Caco-2 (cell line): ENCODE measurements around the gene SMIM45.

ENCODE experiments used
- BruUV-seq: library from RNA; stranded (reverse); fragments of 400-500 nt; replicated peaks from 2 replicates; lab custom pipeline; 2021; lab: Mats Ljungman, UMichigan
- CTCF ChIA-PET: fragments of 300-600 bp; sonication (Branson Sonifier 250); formaldehyde crosslinking; loops from one replicate; lab custom pipeline; 2022; ENCODE audit warnings: antibody characterized with exemption; lab: Charles Lee
- POLR2A ChIA-PET: fragments of 300-600 bp; sonication (Branson Sonifier 250); formaldehyde crosslinking; loops from one replicate; lab custom pipeline; 2022; ENCODE audit warnings: antibody characterized with exemption; lab: Charles Lee
- DNase-seq, 2 experiments: peaks; one replicate each; pipeline versions ENCODE4 v3.0.0 to v3.0.0-alpha.2; 2020 to 2022
- H3K27me3 ChIP-seq: replicated peaks from 2 replicates; pipeline ENCODE4 v1.6.0; 2011; ENCODE audit warnings: low read length; ENCODE audit not compliant: control insufficient read depth, insufficient read depth
- H3K36me3 ChIP-seq: 2 replicates; pipeline ENCODE4 v1.5.1; 2011; ENCODE audit warnings: low read length; ENCODE audit not compliant: control insufficient read depth, insufficient read depth
- H3K4me1 ChIP-seq: fragments of 250-450 bp; sonication (Bioruptor Pico); 2 replicates; pipeline ENCODE4 v1.5.1; 2020; ENCODE audit warnings: mild to moderate bottlenecking
- H3K4me3 ChIP-seq: 2 replicates; pipeline ENCODE4 v1.5.1; 2011; ENCODE audit warnings: low read depth, mild to moderate bottlenecking, control low read depth, low read length
- H3K9me3 ChIP-seq: fragments of 250-450 bp; sonication (Bioruptor Pico); 2 replicates; pipeline ENCODE4 v1.5.1; 2020; ENCODE audit warnings: mild to moderate bottlenecking, moderate library complexity
- H3K27ac Mint-ChIP-seq: one replicate; pipeline ENCODE4 v1.8.0; 2022; ENCODE audit warnings: mixed read lengths; ENCODE audit not compliant: unreplicated experiment
- H3K27me3 Mint-ChIP-seq: one replicate; pipeline ENCODE4 v1.8.0; 2022; ENCODE audit warnings: mixed read lengths; ENCODE audit not compliant: insufficient read depth, unreplicated experiment
- H3K36me3 Mint-ChIP-seq: one replicate; pipeline ENCODE4 v1.8.0; 2022; ENCODE audit warnings: mild to moderate bottlenecking, mixed read lengths; ENCODE audit not compliant: insufficient read depth, unreplicated experiment
- H3K4me1 Mint-ChIP-seq: one replicate; pipeline ENCODE4 v1.8.0; 2022; ENCODE audit warnings: low read depth, mixed read lengths; ENCODE audit not compliant: unreplicated experiment
- H3K4me3 Mint-ChIP-seq: one replicate; pipeline ENCODE4 v1.8.0; 2022; ENCODE audit warnings: mild to moderate bottlenecking, moderate library complexity, mixed read lengths; ENCODE audit not compliant: unreplicated experiment
- H3K9me3 Mint-ChIP-seq: one replicate; pipeline ENCODE4 v1.8.0; 2022; ENCODE audit warnings: mixed read lengths; ENCODE audit not compliant: unreplicated experiment
- CTCF ChIP-seq, 2 experiments: fragments of 200-600 bp in 1 of 2; IDR thresholded peaks; 1 replicate in 1 of 2; 2 replicates in 1 of 2; pipeline versions ENCODE4 v1.5.1 to v1.8.0; 2011 to 2022; ENCODE audit warnings: antibody characterized with exemption in 1 of 2, control low read depth in 1 of 2, inconsistent platforms in 1 of 2, low read depth in 1 of 2, low read length in 1 of 2, mild to moderate bottlenecking in 1 of 2, moderate library complexity in 1 of 2; ENCODE audit not compliant: insufficient read depth in 1 of 2, severe bottlenecking in 1 of 2, unreplicated experiment in 1 of 2
- intact Hi-C: fragments of 100-400 bp; cut with micrococcal nuclease; formaldehyde crosslinking; loops from one replicate; pipeline ENCODE4 v1.10.0; 2022; ENCODE audit not compliant: unreplicated experiment

SMIM45 gene

GRCh38 chr22:41970601-41971000 is 18.7 kb downstream of the SMIM45 start:
- no peak for TF ChIP-seq CTCF (IDR thresholded peaks at IDR 0.05; ENCODE audit: insufficient read depth in 1 of 2, low read depth in 1 of 2, low read length in 1 of 2, severe bottlenecking in 1 of 2, unreplicated experiment in 1 of 2)
- intact Hi-C loops = no loop called here
- no peak overlapping the region for H3K4me3 Mint-ChIP-seq
- no peaks in the 10 kb centered on the region for H3K9me3 Mint-ChIP-seq
- Histone ChIP-seq H3K4me3 (no peak overlapping the region), H3K27me3 (no peaks in the 10 kb centered on the region; the same call in 1 of the 2 replicates), H3K4me1 (no peaks in the 10 kb centered on the region), H3K36me3 (no peaks in the 10 kb centered on the region), H3K9me3 (no peaks in the 10 kb centered on the region)
- DNase-seq = no peak
- CTCF ChIA-PET = no interaction called here
- H3K4me1 Mint-ChIP-seq = no peaks in the 10 kb centered on the region
- peaks cover 14% of the 10 kb centered on the region for H3K27me3 Mint-ChIP-seq
- H3K27ac Mint-ChIP-seq = no peak overlapping the region
- no TSS peak for BruUV-seq
- POLR2A ChIA-PET = no interaction called here
- no peaks in the 10 kb centered on the region for H3K36me3 Mint-ChIP-seq

GRCh38 chr22:41971431-41971830 is 19.5 kb downstream of the SMIM45 start:
- intact Hi-C loops = no loop called here
- peaks cover 21% of the 10 kb centered on the region for H3K27me3 Mint-ChIP-seq
- BruUV-seq = no TSS peak
- no peak overlapping the region for H3K27ac Mint-ChIP-seq
- CTCF ChIA-PET = no interaction called here
- no peaks in the 10 kb centered on the region for H3K4me1 Mint-ChIP-seq
- H3K9me3 Mint-ChIP-seq = no peaks in the 10 kb centered on the region
- no peak overlapping the region for H3K4me3 ChIP-seq
- TF ChIP-seq CTCF (IDR thresholded peaks at IDR 0.05; ENCODE audit: insufficient read depth in 1 of 2, low read depth in 1 of 2, low read length in 1 of 2, severe bottlenecking in 1 of 2, unreplicated experiment in 1 of 2) = no peak
- no peak for DNase-seq
- H3K36me3 Mint-ChIP-seq = no peaks in the 10 kb centered on the region
- POLR2A ChIA-PET = no interaction called here
- no peaks in the 10 kb centered on the region for H3K4me1 ChIP-seq
- H3K4me3 Mint-ChIP-seq = no peak overlapping the region
- no peaks in the 10 kb centered on the region; the same call in 1 of the 2 replicates for H3K27me3 ChIP-seq
- H3K36me3 ChIP-seq = no peaks in the 10 kb centered on the region
- no peaks in the 10 kb centered on the region for H3K9me3 ChIP-seq

GRCh38 chr22:41974691-41975290 is 22.8 kb downstream of the SMIM45 start:
- no TSS peak for BruUV-seq
- ChIA-PET CTCF (no interaction called here), POLR2A (no interaction called here)
- TF ChIP-seq CTCF (IDR thresholded peaks at IDR 0.05; ENCODE audit: insufficient read depth in 1 of 2, low read depth in 1 of 2, low read length in 1 of 2, severe bottlenecking in 1 of 2, unreplicated experiment in 1 of 2) = no peak
- Mint-ChIP-seq H3K4me3 (no peak overlapping the region), H3K4me1 (no peaks in the 10 kb centered on the region), H3K27ac (no peak overlapping the region), H3K9me3 (no peaks in the 10 kb centered on the region), H3K36me3 (no peaks in the 10 kb centered on the region), H3K27me3 (peaks cover 21% of the 10 kb centered on the region)
- no peak for DNase-seq
- Histone ChIP-seq H3K9me3 (no peaks in the 10 kb centered on the region), H3K36me3 (no peaks in the 10 kb centered on the region), H3K4me1 (no peaks in the 10 kb centered on the region), H3K27me3 (no peaks in the 10 kb centered on the region; the same call in none of the 2 replicates), H3K4me3 (no peak overlapping the region)
- intact Hi-C loops = no loop called here
